ENCODE measurements around the gene SIAH2.
"Not testable (repeated sequence)": the region's sequence is repeated elsewhere in the genome, so short reads cannot be mapped to it uniquely, and the experiment has no call there.

SIAH2 gene, protein sequence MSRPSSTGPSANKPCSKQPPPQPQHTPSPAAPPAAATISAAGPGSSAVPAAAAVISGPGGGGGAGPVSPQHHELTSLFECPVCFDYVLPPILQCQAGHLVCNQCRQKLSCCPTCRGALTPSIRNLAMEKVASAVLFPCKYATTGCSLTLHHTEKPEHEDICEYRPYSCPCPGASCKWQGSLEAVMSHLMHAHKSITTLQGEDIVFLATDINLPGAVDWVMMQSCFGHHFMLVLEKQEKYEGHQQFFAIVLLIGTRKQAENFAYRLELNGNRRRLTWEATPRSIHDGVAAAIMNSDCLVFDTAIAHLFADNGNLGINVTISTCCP

DNA sequence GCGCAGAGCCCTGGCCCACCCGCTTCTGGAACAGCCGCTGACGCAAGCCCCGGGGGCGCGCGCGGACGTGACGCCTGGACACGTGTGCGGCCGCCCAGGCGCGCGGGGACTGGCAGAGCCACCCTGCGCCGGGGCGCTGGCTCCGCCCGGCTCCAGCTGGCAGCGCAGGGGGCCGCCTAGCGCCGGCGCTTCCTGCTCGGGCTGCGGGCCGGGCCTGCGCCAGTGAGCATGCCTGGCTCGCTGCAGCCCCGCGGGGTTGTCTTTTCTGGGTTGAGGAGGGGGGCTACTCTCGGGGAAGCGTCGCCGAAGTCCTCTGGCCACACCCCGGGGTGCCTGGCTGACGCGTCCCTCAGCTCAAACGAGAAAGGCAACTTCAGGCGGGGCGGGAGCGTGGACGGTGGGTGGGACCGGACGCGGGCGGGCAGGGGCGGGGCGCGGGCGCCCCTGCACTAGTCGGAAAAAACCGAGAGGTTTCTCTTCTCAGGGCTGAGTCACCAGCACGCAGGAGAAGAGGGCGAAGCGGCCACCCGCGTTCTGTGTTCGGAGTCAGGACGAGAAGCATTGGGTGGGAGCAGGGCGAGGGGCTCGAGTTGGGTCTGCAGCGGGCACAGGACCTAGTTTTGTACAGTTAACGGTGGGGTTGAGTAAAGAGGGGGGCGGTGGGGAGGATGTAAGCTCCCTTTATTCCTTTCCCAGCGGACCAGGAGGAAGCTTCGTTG is at the start of gene SIAH2:
SIAH2 (minus strand) TSS at position 48 of the 719 bp plus-strand sequence. CDS start 320 bp downstream, outside the sequence.
- DNase-seq (ENCODE audit: low spot score) = peak; percentile 95

DNA sequence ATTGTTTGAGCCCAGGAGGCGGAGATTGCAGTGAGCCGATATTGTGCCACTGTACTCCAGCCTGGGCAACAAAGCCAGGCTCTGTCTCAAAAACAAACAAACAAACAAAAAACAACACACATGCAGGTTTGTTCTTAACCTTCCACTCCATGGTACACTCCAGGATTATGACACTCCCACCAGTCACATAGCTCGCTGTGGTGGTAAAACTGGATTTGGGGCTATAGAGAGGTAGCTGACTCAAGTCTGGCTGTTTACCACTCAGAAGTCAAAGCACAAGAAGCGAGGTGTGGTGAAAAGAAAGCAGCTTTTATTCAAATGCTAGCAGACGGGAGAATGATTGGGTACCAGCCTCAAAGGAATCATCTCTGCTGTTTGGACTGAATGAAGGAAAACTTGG is 49.0 kb upstream of the SIAH2 start:
- DNase-seq (ENCODE audit: low spot score) = no peak

DNA sequence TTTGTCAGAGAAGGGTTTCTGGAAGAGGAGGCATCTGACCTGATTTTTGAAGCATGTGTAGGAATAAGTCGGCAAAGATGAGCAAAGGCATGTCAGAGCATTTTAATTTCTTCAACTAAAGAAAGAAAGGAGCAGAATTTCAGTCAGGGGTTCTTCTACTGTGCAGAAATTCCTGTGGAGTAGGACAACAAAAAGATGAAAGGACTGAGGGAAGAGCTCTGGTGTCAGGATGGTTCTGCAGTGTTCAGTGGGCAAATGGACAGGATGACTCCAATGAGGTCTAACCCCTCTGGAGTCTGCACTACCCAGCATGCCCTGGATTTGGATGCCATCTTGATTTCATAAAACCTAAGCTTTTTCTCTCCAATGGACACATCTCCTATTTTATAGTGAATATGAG is 47.7 kb upstream of the SIAH2 start:
- DNase-seq (ENCODE audit: low spot score) = no peak

DNA sequence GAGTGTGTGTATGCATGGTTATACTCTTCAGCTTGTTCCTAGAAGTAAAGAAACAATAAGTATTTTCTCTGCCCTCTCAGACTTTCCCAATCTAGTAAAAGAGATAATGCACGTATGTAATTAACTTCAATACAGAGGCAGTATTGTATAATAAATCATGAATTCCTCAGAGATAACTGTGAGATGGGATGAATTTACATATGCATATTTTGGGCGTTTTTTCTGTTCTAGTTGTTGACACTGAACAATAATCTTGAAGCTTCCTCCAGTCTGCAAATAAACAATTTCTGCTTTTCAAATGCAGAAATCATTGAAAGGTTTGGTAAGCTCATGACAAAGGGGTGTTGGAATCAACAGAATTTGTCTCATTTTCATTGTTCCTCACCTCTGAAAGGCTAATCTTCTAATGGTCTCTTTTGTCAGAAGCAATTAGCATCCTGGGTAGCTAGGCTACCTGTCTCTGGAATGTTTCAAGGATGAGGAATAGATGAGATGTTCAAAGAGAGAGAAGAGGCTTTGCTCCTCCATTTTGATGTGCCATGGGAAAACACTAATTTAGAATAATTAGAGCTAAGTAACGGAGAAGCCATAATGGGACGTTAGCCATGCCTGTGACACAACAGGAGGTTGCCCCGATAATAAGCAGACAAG is 43.3 kb upstream of the SIAH2 start:
- no peak for DNase-seq (ENCODE audit: low spot score)

DNA sequence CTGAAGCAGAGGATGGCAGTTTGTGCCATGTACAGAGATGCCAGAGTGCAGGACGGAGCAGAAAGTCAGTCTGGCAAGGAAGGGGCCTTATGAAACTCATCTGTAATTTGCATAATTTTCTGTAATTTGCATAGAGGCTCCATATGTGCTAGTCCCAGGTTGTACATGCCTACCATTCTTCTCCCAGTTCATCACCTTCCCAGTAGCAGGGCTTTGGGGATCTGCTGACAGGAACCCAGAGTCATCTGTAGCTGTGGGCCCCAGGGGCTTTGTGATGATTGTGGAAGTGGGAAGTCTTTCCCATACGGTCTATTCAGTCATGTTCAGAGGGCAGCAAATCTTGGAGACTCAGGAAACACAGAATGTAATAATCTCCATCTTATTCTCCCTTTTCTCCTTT is 42.4 kb upstream of the SIAH2 start:
- DNase-seq (ENCODE audit: low spot score) = no peak

DNA sequence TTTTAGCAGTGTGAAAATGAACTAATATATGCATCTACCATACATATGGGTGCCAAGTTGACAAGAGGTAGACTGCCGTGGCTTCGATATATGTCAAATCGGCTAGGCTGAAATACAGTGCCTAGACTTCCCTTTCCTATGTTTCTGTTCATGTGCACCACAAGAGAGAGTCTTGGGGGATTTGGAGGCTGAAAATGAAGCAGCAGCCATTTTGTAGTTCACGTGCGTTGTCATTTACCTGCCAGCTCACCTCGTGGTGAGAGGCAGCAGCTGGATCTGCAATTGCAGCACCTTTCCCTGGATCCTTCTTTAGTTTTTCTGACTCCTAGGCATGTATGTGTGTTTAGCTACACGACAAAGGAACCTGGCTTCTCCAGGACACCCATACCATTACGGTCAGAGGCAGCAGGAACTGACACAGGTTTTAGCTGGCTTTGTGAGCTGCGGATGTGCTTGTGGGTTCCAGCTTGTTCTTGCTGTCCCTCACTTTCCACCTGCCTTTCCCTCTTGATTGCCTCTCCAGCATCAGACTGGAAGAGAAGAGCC is 40.5 kb upstream of the SIAH2 start:
- DNase-seq (ENCODE audit: low spot score) = no peak

DNA sequence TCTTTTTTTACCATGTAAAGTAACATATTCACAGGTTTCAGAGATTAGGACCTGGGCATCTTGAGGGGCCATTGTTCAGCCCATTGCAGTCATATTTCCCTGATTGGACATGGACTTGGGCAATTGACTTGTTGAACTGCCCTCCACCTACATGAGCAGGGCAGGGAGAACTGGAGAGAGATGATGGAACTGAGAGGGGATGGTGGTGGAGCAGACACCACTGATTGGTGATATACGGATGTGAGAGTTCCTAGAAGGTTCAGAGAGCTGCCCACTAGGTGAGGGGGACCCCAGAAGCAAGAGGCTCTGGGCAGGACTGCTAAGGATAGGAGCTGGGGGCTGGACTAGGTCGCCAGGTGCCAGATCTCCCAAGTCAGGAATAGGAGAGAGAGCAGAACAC is 37.8 kb upstream of the SIAH2 start:
- DNase-seq (ENCODE audit: low spot score) = no peak

DNA sequence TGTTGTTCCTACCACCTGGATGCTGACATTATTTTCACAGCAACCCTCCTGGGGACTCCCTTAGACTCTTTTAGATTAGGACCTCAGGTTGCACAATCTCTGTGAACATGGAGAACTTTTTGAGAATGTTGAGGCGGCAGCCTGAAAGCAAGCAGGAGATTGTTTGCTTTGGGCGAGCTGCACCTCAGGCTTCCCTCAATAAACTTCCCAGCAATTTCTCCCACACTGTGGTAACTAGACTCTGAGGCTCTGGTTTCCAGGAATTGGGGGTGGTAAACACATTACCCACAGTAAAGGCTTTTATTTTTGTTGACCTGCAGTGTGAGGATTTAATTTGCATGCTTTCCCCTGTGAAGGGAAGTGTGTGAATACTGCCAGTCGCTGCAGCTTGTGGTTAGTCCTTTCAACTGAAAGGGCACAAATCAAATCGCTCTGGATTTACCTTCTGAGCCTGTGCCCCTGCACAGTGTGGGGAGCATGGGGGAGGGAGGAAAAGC is 35.2 kb upstream of the SIAH2 start:
- DNase-seq (ENCODE audit: low spot score) = peak; percentile 49

DNA sequence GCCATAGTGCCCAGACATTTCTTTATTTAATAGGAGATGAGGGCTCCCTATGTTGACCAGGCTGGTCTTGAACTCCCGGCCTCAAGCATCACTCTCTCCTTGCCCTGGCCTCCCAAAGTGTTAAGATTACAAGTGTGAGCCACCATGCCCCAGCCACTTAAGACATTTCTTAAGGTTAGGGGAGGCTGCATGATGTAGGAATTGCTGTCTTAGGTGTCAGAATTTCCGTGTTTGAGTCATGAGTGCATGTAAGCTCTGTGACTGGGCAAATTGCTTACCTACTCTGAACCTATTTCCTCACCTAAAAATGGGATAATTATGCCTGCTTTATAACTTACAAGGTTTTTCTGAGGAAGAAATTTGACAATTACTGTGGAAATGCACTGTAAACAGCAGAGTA is 34.2 kb upstream of the SIAH2 start:
- no peak for DNase-seq (ENCODE audit: low spot score)

DNA sequence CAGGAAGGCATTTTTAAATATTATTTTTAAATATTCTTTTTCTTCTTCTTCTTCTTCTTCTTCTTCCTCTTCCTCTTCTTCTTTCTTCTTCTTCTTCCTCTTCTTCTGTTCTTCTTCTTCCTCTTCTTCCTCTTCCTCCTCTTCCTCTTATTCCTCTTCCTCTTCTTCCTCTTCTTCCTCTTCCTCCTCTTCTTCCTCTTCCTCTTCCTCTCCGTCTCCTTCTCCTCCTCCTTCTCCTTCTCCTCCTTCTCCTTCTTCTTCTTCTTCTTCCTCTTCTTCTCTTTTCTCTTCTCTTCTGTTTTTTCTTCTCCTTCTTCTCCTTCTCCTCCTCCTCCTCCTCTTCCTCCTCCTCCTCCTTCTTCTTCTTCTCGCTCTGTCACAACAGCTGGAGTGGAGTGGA is 33.6 kb upstream of the SIAH2 start:
- DNase-seq (ENCODE audit: low spot score) = not testable (repeated sequence)

DNA sequence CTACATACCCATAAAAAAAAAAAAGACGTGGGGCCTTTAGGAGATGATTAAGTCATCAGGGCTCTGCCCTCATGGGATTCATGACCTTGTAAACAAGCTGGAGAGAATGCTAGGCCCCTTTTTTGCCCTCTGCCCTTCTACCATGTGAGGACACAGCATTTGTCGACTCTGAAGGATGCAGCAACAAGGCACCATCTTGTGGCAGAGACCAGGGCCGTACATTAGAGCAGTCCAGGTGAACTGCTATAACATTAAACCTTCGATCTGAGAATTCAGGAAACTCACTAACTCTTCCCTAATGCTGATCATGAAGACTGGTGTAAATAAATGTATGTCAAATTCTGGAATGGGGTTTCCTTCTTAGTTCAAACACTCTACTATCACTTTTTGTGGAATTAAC is 30.7 kb upstream of the SIAH2 start:
- DNase-seq (ENCODE audit: low spot score) = no peak

DNA sequence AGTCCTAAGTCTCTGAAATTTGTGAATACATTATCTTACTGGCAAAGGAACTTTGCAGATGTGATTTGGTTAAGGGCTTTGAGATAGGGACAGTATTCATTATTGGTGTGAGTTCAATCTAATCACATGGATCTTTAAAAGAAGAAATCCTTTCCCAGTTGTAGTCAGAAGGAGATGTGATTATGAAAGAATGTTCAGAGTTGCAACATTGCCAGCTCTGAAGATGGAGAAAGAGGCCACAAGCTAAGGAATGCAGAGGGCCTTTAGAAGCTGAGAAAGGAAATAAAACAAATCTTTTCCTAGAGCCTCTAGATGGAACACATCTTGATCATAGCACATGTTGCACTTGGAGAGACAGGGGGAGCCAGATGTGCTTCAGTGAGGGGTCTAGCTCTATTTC is 27.7 kb upstream of the SIAH2 start:
- DNase-seq (ENCODE audit: low spot score) = no peak

DNA sequence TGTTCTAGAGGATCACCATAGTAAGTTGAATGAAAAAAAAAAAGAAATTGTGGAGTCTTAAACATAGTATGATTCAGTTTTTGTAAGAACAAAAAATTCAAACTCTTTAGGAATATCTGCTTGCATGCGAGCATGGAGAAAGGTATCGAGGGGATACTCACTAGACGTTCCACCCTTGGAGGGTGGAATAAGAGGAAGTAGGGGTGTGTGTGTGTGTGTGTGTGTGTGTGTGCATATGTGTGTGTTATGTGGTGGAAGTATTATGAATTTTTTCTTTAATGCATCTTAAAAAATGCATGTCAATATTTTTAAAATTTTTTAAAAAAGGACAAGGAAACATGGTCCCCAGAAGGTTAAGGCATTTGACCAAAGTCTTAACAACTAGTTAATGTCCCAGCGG is 26.5 kb upstream of the SIAH2 start:
- DNase-seq (ENCODE audit: low spot score) = no peak

DNA sequence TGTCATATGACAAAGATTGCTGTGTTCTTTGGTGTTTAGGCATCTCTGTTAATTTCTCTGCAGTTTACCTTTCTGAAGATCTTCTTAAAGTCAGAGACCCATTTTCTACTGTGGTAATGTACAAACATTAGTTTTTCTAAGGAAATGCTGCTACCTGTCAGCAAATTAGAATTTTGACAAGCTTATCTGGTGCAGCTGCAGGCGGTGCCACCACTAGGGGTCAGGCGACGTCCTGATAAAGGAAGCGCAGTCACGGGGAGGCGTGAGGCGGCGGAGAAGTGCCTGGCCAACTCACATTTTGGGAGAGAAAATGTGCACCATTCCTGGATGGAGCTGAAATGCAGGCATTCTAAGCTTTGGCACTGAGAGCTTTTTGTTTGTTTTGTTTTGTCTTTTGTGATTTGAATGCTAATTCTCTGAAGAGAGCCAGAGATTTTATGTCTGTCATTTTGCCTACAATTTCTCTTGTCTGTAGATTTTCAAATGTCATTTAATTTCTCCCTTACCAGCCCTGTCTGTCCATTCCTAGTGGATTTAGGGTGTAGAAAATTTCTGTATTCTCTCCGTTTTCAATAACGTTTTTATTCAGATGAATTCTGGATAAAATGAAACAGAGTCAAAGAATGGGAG is 24.9 kb upstream of the SIAH2 start:
- DNase-seq (ENCODE audit: low spot score) = peak; percentile 83

DNA sequence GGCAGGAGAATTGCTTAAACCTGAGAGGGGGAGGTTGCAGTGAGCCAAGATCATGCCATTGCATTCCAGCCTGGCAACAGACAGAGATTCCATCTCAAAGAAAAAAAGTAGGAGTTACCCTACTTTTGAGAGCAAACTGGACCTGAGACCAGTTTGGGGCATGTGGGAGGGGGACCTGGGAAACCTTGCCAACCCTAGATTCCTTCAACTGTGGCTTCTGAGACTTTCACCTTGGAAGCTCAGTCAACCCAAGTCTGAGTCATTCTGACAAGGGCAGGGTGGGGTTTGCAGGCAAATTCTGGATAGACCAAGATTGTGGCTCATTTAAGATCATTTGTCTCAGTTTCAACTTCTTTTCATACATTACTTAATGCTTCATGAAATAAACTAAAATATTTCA is 23.8 kb upstream of the SIAH2 start:
- DNase-seq (ENCODE audit: low spot score) = no peak

DNA sequence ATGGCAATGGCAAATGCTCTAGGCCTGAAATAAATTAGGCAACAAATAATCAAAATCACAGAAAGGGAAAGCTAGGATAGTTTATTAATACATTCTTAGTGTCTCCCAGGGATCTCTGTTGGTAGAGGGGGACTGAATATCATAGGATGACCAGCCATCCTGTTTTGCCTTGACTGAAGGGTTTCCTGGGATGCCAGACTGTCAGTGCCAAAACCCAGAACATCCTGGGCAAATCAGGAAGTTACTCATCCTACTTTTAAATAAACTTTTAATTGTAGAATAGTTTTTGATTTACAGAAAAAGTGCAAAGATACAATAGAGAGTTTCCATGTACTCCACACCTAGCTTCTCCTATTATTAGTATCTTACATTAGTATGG is 21.8 kb upstream of the SIAH2 start:
- no peak for DNase-seq (ENCODE audit: low spot score)

DNA sequence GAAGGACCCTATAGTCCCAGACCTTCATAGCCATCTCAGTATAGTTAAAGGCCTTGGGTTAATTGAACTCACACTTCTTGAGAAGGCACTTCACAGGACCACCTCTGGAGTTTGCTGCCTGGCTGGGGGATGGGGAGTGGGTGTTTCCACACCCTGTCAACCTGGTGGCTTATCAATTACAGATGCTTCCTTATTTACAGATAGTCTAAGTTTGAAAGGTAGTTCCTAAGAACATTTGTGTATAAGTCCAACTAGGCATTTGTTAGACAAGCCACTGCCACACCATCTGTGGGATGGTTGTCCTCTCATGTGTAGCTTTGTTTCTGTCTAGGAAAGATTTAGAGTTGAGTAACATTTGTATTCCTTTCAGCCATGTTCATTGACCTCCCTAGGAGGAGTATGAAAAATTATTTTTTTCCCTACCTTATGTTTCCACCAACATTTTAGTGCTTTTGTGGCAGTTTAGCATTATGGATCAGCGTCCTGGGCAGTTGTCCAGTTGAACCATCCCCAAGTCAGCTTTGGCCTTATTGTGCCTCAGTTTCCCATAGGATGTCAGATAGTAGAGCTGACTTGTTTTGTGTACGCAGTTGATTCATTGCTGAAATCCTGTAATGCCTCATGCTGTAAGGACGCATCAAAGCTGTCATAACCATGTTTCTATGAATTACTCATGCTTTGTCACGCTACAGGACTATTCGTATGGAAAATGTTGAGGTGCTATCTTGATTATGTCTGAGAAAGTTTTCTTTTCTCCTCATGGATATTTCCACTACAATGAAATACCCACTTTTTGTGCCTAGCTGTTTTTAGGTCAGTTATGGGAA is 21.2 kb upstream of the SIAH2 start:
- DNase-seq (ENCODE audit: low spot score) = no peak

DNA sequence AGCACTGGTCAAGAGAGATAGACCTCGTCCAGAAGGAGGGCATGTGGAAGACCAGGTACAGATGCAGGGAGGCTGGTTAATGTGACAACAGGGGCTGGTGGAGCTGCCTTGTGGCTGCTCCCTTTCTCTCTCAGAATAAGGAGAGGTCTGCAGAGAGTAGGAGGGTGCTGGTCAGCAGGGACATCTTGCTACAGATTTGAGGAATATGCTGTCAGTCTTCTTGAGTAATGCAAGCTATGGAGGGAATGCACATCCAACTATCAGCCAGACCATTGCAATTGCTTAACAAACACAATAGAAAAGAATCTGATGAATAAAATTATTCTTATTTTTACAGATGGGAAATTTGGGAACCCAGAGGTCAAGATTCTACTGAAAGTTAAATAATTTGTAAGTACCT is 20.3 kb upstream of the SIAH2 start:
- no peak for DNase-seq (ENCODE audit: low spot score)

DNA sequence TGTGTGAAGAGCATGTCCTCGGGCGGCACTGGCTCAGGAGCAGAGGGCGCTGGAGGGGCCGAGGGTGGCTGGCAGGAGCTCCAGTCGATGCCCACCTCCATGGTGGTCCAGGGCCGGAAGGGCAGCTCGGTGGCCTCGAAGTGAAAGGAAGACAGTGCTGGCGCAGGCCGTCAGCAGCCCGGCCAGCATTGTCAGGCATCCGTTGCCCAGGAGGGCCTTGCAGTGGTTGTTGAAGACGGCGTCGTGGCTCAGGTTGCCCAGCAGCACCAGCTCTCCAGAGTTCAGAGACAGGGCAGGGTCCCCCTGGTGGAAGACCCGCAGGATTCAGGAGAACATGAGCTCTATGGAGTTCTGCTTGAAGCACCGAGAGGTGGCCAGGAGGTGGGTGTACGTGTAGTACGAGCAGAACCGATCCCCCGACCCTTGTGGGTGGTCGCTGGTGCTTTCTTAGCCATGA is 16.5 kb upstream of the SIAH2 start:
- DNase-seq (ENCODE audit: low spot score) = no peak

DNA sequence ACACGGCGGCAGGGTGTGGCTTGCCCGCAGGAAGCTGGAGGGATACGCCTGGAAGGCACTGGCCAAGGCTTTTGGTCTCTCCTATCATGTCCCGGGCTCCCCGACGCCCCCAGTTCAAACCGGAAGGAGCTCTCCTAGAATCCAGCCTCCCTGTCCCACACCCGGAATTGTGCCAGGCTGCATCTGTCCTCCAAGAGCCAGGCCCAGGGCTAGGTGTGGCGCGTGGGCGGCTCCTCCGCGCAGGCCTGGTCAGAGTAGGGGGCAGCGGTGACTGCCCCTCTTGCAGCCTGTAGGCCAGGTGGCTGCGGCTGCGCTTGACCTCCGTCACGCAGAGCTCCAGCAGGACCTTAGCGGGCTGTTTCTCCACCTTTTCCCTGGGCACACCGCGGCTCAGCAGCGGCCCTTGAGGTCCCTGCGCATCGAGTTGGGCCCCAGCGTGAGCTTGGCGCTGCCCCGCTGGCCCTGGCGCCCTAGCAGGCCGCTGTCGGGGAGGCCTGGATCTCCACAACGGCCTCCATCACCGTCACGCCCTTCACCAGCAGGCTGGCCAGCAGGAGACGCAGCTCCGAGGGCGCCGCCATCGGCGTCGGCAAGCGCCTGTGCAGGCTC is 15.9 kb upstream of the SIAH2 start:
- no peak for DNase-seq (ENCODE audit: low spot score)
